CD4-positive, alpha-beta T cell (primary cell): Measurements from ENCODE around the gene RBM34. TPM values are rescaled to one million over a fixed set of nuclear protein-coding genes. Genes with fewer than 3 reads are reported as not detected.
A peak's percentile ranks its signal among the peaks of the same experiment; 100 is the strongest.

ENCODE experiments used
- ATAC-seq: fragments of 200-7000 bp; cut with Tn5 transposase; one replicate; pipeline ENCODE4 v1.10.0; 2022; ENCODE audit warnings: mild to moderate bottlenecking; ENCODE audit not compliant: poor library complexity
- CTCF ChIA-PET: fragments of 350-600 bp; sonication (Branson Sonifier 250); formaldehyde crosslinking; loops from one replicate; lab custom pipeline; 2021; ENCODE audit warnings: antibody characterized with exemption, inconsistent platforms; lab: Charles Lee
- POLR2A ChIA-PET: fragments of 350-600 bp; sonication (Branson Sonifier 250); formaldehyde crosslinking; loops from one replicate; lab custom pipeline; 2021; ENCODE audit warnings: antibody characterized with exemption, inconsistent platforms; lab: Charles Lee
- DNase-seq, 14 experiments: peaks; one replicate each; pipeline ENCODE4 v3.0.0-alpha.2; 2013 to 2020; ENCODE audit warnings: mixed read lengths in 2 of 14
- H3K27ac ChIP-seq, 2 donors: one replicate each; pipeline versions ENCODE4 v1.5.1 to v1.7.0; 2013; ENCODE audit warnings: low read length in 2 of 2, low read depth in 1 of 2, mild to moderate bottlenecking in 1 of 2
- H3K27me3 ChIP-seq, 2 experiments: 1 replicate in 1 of 2; 2 replicates in 1 of 2; pipeline versions ENCODE4 v1.6.1 to v1.7.0; 2013; ENCODE audit warnings: low read length in 2 of 2, control low read depth in 1 of 2, mild to moderate bottlenecking in 1 of 2, moderate library complexity in 1 of 2; ENCODE audit not compliant: insufficient read depth in 2 of 2, control insufficient read depth in 1 of 2
- H3K36me3 ChIP-seq: one replicate; pipeline ENCODE4 v1.6.1; 2013; ENCODE audit warnings: low read length, control low read depth; ENCODE audit not compliant: insufficient read depth
- H3K4me1 ChIP-seq: one replicate; pipeline ENCODE4 v1.6.1; 2013; ENCODE audit warnings: low read length, control low read depth; ENCODE audit not compliant: insufficient read depth
- H3K4me3 ChIP-seq: one replicate; pipeline ENCODE4 v1.5.1; 2013; ENCODE audit warnings: mild to moderate bottlenecking, low read length, moderate library complexity
- H3K9me3 ChIP-seq, 2 experiments: 1 replicate in 1 of 2; 2 replicates in 1 of 2; pipeline versions ENCODE4 v1.6.1 to v1.7.0; 2013; ENCODE audit warnings: low read length in 2 of 2, mild to moderate bottlenecking in 2 of 2, control low read depth in 1 of 2, moderate library complexity in 1 of 2; ENCODE audit not compliant: control insufficient read depth in 1 of 2, insufficient read depth in 1 of 2
- H3K27ac Mint-ChIP-seq: one replicate; pipeline ENCODE4 v1.8.0; 2020; ENCODE audit warnings: mixed read lengths
- H3K27me3 Mint-ChIP-seq: one replicate; pipeline ENCODE4 v1.8.0; 2021; ENCODE audit warnings: mixed read lengths
- H3K36me3 Mint-ChIP-seq: one replicate; pipeline ENCODE4 v1.8.0; 2021; ENCODE audit warnings: low read depth, mixed read lengths
- H3K4me1 Mint-ChIP-seq: one replicate; pipeline ENCODE4 v1.8.0; 2021; ENCODE audit warnings: low read depth, mixed read lengths
- H3K4me3 Mint-ChIP-seq: one replicate; pipeline ENCODE4 v1.8.0; 2020; ENCODE audit warnings: mild to moderate bottlenecking, mixed read lengths
- H3K9me3 Mint-ChIP-seq: one replicate; pipeline ENCODE4 v1.8.0; 2020; ENCODE audit warnings: mixed read lengths
- intact Hi-C, 2 experiments: fragments of 100-400 bp; cut with DNase I in 1 of 2; cut with micrococcal nuclease in 1 of 2; formaldehyde crosslinking; loops; one replicate each; pipeline versions ENCODE4 v1.15.1 to v1.9.0; 2023 to 2025; cut with DNase I, micrococcal nuclease
- total RNA-seq, 174 experiments: library from RNA in 2 of 174; stranded (reverse) in 2 of 174; gene quantifications; one replicate each; pipeline ENCODE4 v1.2.3 and lab custom pipeline; 2021 to 2026
- TF ChIP-seq, protein P1 (sequence below): fragments of 200-600 bp; IDR thresholded peaks from one replicate; pipeline ENCODE4 v1.8.0; 2022; ENCODE audit warnings: antibody characterized with exemption, mild to moderate bottlenecking

The RBM34 gene
- total RNA-seq, 2 experiments from 2014 or later: 195 to 218 TPM

DNA sequence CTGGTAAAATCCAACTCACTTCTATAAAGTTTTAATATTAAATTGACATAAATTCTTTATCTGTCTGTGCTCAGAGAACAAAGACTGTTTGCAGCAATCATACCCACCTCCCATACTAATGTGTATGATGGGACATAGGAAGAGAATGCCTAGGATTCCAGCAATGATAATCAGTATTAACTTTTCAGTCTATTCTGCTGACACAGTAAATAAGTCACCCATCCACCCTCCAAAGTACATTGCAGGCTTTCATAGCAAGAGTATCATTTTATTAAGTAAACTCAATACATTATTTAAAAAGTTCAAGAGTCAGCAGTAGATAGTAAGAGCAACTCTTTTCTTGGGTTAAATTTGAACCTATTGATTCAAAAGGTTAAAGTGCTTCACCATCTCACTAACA, 8.8 kb downstream of the RBM34 start:
- H3K9me3 ChIP-seq: no peaks in the 10 kb centered on the region
- no peak overlapping the region for H3K4me3 Mint-ChIP-seq
- DNase-seq (no peak), ATAC-seq (no peak)
- no peaks in the 10 kb centered on the region for H3K27me3 Mint-ChIP-seq
- peaks cover 85% of the 10 kb centered on the region for H3K36me3 ChIP-seq
- POLR2A ChIA-PET: interaction anchor here (1.4 to 1.9 kb wide), 2 partner anchors 9 to 25 kb away, joined by 4 to 6 read pairs; partner anchors contain the start of gene RBM34
- H3K9me3 Mint-ChIP-seq: no peaks in the 10 kb centered on the region
- no peaks in the 10 kb centered on the region for H3K27me3 ChIP-seq
- H3K4me1 Mint-ChIP-seq: peaks cover 23% of the 10 kb centered on the region
- no peak overlapping the region for H3K27ac ChIP-seq
- no peak overlapping the region for H3K27ac Mint-ChIP-seq
- CTCF ChIA-PET: interaction anchor here (1.1 kb wide), 1 partner anchor 265 kb away, joined by 5 read pairs; no protein-coding TSS in a partner anchor
- H3K36me3 Mint-ChIP-seq: peaks cover 76% of the 10 kb centered on the region
- intact Hi-C loops: no loop called here
- TF ChIP-seq, protein P1, sequence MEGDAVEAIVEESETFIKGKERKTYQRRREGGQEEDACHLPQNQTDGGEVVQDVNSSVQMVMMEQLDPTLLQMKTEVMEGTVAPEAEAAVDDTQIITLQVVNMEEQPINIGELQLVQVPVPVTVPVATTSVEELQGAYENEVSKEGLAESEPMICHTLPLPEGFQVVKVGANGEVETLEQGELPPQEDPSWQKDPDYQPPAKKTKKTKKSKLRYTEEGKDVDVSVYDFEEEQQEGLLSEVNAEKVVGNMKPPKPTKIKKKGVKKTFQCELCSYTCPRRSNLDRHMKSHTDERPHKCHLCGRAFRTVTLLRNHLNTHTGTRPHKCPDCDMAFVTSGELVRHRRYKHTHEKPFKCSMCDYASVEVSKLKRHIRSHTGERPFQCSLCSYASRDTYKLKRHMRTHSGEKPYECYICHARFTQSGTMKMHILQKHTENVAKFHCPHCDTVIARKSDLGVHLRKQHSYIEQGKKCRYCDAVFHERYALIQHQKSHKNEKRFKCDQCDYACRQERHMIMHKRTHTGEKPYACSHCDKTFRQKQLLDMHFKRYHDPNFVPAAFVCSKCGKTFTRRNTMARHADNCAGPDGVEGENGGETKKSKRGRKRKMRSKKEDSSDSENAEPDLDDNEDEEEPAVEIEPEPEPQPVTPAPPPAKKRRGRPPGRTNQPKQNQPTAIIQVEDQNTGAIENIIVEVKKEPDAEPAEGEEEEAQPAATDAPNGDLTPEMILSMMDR: no peak
- H3K4me1 ChIP-seq: peaks cover 13% of the 10 kb centered on the region
- H3K4me3 ChIP-seq: no peak overlapping the region

DNA sequence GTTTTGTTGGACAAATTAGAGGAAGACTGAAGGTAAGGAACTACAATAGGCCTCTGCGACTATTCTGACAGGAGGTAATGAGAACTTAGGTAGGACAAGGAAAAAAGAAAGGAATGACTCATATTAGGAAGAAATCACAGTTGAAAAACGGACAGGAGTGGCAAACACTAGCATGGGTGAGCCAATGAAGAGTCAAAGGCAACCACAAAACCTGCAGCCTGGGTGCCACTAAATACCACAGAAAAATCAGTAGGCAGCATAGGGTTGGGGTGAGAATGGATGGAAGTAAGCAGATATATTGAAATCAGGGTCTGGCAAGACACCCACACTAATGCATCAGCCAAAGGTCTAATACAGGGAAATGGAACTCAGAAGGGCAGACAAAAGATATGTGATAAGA, 10.0 kb downstream of the RBM34 start:
- ATAC-seq (no peak), DNase-seq (no peak)
- TF ChIP-seq, protein P1: no peak
- no peaks in the 10 kb centered on the region for H3K27me3 Mint-ChIP-seq
- H3K9me3 Mint-ChIP-seq: no peaks in the 10 kb centered on the region
- Histone ChIP-seq H3K27ac (no peak overlapping the region), H3K27me3 (no peaks in the 10 kb centered on the region), H3K36me3 (peaks cover 82% of the 10 kb centered on the region), H3K4me1 (peaks cover 8% of the 10 kb centered on the region), H3K9me3 (no peaks in the 10 kb centered on the region), H3K4me3 (no peak overlapping the region)
- intact Hi-C loops: no loop called here
- ChIA-PET POLR2A (interaction anchor here (1.4 kb wide), 1 partner anchor 10 kb away, joined by 4 read pairs; the partner anchor contains the start of gene RBM34), CTCF (interaction anchor here (1.3 kb wide), 1 partner anchor 10 kb away, joined by 3 read pairs; the partner anchor contains the start of gene RBM34)
- peaks cover 23% of the 10 kb centered on the region for H3K4me1 Mint-ChIP-seq
- H3K27ac Mint-ChIP-seq: peak overlapping the region; percentile 22
- H3K36me3 Mint-ChIP-seq: peaks cover 84% of the 10 kb centered on the region
- H3K4me3 Mint-ChIP-seq: no peak overlapping the region

DNA sequence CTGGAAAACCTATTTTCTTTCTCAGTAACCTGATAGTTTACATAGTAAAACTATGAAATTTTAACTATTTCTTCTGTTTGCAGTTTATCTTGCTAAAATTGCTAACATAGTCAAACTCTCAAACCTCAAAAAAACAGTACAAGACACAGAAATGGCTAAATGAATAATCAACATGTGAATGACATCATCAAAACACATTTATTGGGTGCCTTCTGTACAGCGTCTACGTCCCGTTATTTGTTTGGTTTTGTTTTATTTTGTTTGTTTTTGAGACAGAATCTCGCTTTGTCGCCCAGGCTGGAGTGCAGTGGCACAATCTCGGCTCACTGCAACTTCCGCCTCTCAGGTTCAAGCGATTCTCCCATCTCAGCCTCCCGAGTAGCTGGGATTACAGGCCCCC, 11.2 kb downstream of the RBM34 start:
- TF ChIP-seq, protein P1: no peak
- ChIA-PET POLR2A (interaction anchor here (1.4 kb wide), 1 partner anchor 11 kb away, joined by 4 read pairs; the partner anchor contains the start of gene RBM34), CTCF (interaction anchor here (1.3 kb wide), 1 partner anchor 11 kb away, joined by 3 read pairs; the partner anchor contains the start of gene RBM34)
- Histone ChIP-seq H3K4me3 (no peak overlapping the region), H3K4me1 (peaks cover 5% of the 10 kb centered on the region), H3K27ac (no peak overlapping the region), H3K9me3 (no peaks in the 10 kb centered on the region), H3K27me3 (no peaks in the 10 kb centered on the region), H3K36me3 (peaks cover 86% of the 10 kb centered on the region)
- Mint-ChIP-seq H3K4me1 (peaks cover 23% of the 10 kb centered on the region), H3K9me3 (no peaks in the 10 kb centered on the region), H3K27ac (no peak overlapping the region), H3K4me3 (no peak overlapping the region), H3K36me3 (peaks cover 92% of the 10 kb centered on the region), H3K27me3 (no peaks in the 10 kb centered on the region)
- intact Hi-C loops: no loop called here
- ATAC-seq (no peak), DNase-seq (no peak)
